ENCODE data around the gene C2orf49.
A peak's percentile ranks its signal among the peaks of the same experiment; 100 is the strongest.

Gene C2orf49

GRCh38 chr2:105384216-105384615 is 46.9 kb downstream of the C2orf49 start:
- DNase-seq: no peak

GRCh38 chr2:105384861-105385260 is 47.5 kb downstream of the C2orf49 start:
- DNase-seq: no peak

GRCh38 chr2:105385731-105386540 is 48.6 kb downstream of the C2orf49 start:
- no peak for DNase-seq

- no peak for DNase-seq
Observed at GRCh38 chr2:105387225-105387624, 49.9 kb downstream of the C2orf49 start.

GRCh38 chr2:105388971-105389381 is 51.6 kb downstream of the C2orf49 start:
- no peak for DNase-seq

GRCh38 chr2:105390454-105390853 is 53.1 kb downstream of the C2orf49 start:
- DNase-seq: no peak

GRCh38 chr2:105391058-105391627 is 53.8 kb downstream of the C2orf49 start:
- no peak for DNase-seq

GRCh38 chr2:105391763-105392662 is 54.7 kb downstream of the C2orf49 start:
- no peak for DNase-seq

GRCh38 chr2:105393373-105394055 is 56.2 kb downstream of the C2orf49 start:
- no peak for DNase-seq

GRCh38 chr2:105394951-105395611 is 57.7 kb downstream of the C2orf49 start:
- no peak for DNase-seq

GRCh38 chr2:105395691-105396090 is 58.4 kb downstream of the C2orf49 start:
- no peak for DNase-seq

GRCh38 chr2:105396254-105397024 is 59.1 kb downstream of the C2orf49 start:
- DNase-seq: no peak

- DNase-seq: no peak
Observed at GRCh38 chr2:105397025-105397722, 59.8 kb downstream of the C2orf49 start.

- no peak for DNase-seq
Observed at GRCh38 chr2:105397953-105398335, 60.6 kb downstream of the C2orf49 start.

- DNase-seq: peak; percentile 61 to 76
Observed at GRCh38 chr2:105398336-105399206, 61.2 kb downstream of the C2orf49 start, which contains the start of gene FHL2. Gene FHL2, minus strand, starts transcription at chr2:105399051. Its CDS starts 12,535 bp downstream, at chr2:105386516.

All from NCI-H1930 (cell line).